Ishikawa (cell line): ENCODE data around the gene MARK3.

Experiments
- CEBPB ChIP-seq: IDR thresholded peaks from 2 replicates; pipeline ENCODE4 v1.6.1; 2012
- EGR1 ChIP-seq: IDR thresholded peaks from 2 replicates; pipeline ENCODE4 v1.6.1; 2012
- EP300 ChIP-seq: IDR thresholded peaks from 2 replicates; pipeline ENCODE4 v1.6.1; 2012; ENCODE audit warnings: borderline replicate concordance
- FOXM1 ChIP-seq: IDR thresholded peaks from 2 replicates; pipeline ENCODE4 v1.6.1; 2012; ENCODE audit warnings: low read depth, borderline replicate concordance
- NFIC ChIP-seq: IDR thresholded peaks from 2 replicates; pipeline ENCODE4 v1.6.1; 2012
- RAD21 ChIP-seq: IDR thresholded peaks from 2 replicates; pipeline ENCODE4 v1.6.1; 2012; ENCODE audit warnings: low read depth
- TAF1 ChIP-seq: IDR thresholded peaks from 2 replicates; pipeline ENCODE4 v1.6.1; 2012; ENCODE audit warnings: low read depth, mild to moderate bottlenecking
- TCF12 ChIP-seq: IDR thresholded peaks from 2 replicates; pipeline ENCODE4 v1.6.1; 2012; ENCODE audit warnings: low read depth
- TEAD4 ChIP-seq: IDR thresholded peaks from 2 replicates; pipeline ENCODE4 v1.6.1; 2012
- YY1 ChIP-seq: IDR thresholded peaks from 2 replicates; pipeline ENCODE4 v1.6.1; 2012; ENCODE audit warnings: low read depth
- ZBTB7A ChIP-seq: IDR thresholded peaks from 2 replicates; pipeline ENCODE4 v1.6.1; 2012; ENCODE audit warnings: low read depth
- TF ChIP-seq, protein P1 (sequence below): IDR thresholded peaks from 2 replicates; pipeline ENCODE4 v1.6.1; 2012
- TF ChIP-seq, protein P2 (sequence below): IDR thresholded peaks from 2 replicates; pipeline ENCODE4 v1.6.1; 2012

Gene MARK3

DNA sequence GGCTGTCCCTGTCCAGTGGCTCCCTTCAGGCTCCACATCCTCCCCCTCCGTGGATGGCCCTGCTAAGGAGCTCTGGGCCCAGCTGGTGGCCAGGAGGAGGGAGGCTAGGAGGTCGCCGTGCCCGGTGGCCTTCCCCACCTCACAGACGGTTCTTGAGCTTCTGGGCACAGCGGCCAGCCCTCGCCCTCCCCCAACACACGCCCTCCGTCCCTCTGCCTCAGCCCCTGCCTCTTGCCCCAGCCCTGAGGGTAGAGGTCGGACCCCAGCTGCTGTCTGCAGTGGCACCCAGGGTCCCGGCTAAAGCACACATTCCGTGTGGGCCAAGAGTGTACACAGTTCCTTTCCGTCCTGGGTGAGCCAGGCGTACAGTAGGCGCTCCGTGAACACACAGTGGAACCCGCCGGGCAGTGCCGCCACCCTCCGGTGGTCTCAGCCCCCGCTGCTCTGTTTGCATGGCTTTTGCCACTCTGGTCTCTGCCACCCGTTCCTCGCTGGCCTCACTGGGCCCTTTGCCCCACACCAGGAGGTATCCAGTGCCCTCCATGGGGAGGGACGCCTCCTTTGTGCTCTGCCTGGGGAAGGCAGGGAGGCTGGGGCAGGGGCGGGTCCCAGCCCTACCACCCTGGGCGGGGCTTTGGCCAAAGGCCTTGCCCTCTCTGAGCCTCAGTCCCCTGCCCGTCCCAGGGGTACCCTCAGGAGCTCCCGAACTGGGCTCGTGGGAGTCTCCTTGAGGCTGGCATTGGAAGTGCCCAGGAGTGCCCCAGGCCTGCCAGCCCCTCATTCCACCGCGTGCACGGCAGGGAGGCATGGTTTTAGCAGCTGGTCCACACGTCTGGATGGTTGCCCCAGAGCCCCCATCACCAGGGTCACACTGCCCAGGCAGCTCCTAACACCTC is 156.7 kb downstream of the MARK3 start:
- TF ChIP-seq, protein P1, sequence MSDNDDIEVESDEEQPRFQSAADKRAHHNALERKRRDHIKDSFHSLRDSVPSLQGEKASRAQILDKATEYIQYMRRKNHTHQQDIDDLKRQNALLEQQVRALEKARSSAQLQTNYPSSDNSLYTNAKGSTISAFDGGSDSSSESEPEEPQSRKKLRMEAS = peak; percentile 17; the same call in 1 of the 2 replicates
- TF ChIP-seq CEBPB = no peak

DNA sequence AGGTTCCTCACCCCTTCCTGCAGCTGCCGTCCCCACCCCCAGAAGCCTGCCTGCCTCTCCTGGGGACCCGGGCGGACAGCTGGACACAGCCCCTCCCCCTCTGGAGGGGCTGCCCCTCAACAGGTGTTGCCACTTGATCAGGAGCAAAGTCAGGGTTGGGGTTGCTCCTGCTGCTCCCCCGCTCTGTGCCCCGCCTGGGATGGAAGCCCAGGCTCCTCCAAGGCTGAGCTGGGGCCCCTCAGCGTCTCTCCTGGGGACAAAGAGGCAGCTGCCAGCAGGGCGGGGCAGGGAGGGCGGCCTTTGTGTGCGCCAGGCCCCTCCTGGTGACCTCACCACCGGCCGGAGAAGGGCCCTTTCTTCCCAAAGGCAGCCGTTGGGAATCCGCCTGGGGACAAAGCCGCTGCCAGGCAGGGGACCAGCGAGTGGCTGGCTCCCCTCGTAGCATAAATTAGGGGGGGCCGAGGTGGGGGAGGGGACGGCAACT is 157.4 kb downstream of the MARK3 start:
- TF ChIP-seq TAF1 (peak; percentile 30; the same call in 1 of the 2 replicates), FOXM1 (no peak), CEBPB (no peak), EP300 (peak; percentile 41; the same call in 1 of the 2 replicates), YY1 (no peak), TCF12 (peak; percentile 54; the same call in 1 of the 2 replicates), TEAD4 (no peak), ZBTB7A (no peak), NFIC (peak; percentile 34; the same call in 1 of the 2 replicates)
- TF ChIP-seq, protein P1 = no peak; the same call in 1 of the 2 replicates

DNA sequence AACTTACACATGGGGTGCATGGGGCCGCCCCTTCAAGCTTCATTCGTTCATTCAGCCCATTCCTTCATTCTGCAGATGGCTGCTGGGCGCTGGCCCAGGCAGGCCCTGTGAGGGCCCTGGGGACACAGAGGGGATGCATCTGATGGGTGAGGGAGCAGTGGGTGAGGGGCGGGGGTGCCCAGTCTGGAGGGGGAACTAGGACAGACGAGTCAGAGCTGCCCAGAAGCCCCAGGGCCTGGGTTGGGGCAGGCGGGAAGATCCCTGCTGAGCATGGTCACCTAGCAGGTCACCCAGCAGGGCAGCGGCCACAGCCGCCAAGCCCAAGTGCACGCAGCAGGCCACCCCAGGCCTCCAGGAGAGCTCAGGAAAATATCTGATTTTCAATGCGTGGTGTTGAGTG is 157.9 kb downstream of the MARK3 start:
- TF ChIP-seq CEBPB (no peak), TCF12 (peak; percentile 63; the same call in 1 of the 2 replicates), TAF1 (no peak), FOXM1 (peak; percentile 20; the same call in 1 of the 2 replicates), ZBTB7A (0 out of 2 replicates have a peak, but pooled peaks have one; percentile 47)

DNA sequence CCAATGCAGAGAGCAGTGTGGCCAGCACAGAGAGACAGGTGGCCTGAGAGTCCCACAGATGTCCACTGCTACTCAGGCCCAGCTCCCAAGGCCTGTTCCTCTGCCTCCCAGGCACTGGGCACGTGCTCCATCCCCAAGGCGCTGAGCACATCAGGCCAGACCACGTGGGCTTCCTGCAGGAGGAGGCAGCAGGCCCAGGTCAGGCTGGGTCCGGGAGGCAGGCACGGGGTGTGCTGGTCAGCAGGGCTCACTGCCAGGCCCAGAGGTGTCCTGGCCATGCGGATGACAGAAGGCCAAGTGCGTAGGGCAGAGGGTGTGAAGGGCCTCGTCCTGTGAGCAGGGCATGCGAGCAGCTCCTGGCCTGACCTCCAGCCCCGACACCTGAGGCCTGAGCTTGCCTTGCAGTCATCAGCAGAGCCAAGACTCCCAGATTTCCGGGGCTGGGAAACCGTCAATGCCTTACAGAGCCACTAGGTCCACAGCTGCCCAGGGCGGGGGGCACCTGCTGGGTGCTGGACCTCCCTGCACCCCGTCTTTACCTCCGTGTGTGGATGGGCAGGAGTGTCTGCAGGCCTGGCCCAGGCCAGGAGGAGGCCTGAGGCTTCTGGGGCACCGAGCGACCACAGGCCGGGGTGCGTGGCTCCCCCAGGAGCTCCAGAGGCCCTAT is 158.6 kb downstream of the MARK3 start:
- TF ChIP-seq, protein P1 = peak; percentile 55
- TF ChIP-seq TCF12 = no peak
- TF ChIP-seq, protein P2, sequence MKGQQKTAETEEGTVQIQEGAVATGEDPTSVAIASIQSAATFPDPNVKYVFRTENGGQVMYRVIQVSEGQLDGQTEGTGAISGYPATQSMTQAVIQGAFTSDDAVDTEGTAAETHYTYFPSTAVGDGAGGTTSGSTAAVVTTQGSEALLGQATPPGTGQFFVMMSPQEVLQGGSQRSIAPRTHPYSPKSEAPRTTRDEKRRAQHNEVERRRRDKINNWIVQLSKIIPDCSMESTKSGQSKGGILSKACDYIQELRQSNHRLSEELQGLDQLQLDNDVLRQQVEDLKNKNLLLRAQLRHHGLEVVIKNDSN = peak; percentile 30; the same call in 1 of the 2 replicates

DNA sequence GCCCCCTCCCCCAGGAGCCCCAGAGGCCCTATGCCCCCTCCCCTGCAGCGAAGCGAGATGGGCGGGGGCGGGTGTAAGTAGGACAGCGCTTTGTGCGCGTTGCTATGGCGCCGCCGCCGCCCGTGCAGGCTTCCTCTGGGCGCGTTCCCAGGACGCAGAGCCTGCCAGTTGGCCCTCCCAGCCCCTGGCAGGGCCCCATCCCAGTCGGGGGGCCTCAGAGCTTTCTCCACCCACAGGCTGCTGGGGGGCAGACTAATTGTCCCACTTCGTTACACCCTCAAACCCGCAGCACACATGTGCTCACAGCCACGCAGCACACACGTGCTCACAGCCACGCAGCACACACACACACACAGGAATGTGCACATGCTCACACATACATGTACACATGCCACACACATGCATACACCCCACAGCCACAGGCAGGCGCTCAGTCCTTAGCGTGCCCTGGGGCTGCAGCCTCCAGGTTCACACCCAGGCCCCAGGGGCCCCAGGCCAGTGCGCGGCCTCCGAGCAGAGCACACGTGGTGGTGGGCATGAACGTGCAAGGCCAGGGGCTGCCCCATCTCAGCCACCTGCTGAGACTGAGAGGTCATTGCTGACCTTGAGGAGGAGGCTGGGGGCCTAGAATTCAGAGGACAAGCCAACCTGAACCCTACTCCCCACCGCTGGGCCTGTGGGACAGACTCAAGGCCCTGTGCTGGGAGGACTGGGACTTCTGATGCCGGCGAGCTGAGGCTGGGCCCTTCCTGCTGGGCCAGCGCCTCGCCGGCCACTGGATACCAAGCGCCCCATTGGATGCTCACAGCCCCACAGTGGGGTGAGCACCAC is 159.4 kb downstream of the MARK3 start:
- no peak for TF ChIP-seq NFIC
- no peak for TF ChIP-seq EGR1
- TF ChIP-seq, protein P1 = no peak
- no peak for TF ChIP-seq RAD21

DNA sequence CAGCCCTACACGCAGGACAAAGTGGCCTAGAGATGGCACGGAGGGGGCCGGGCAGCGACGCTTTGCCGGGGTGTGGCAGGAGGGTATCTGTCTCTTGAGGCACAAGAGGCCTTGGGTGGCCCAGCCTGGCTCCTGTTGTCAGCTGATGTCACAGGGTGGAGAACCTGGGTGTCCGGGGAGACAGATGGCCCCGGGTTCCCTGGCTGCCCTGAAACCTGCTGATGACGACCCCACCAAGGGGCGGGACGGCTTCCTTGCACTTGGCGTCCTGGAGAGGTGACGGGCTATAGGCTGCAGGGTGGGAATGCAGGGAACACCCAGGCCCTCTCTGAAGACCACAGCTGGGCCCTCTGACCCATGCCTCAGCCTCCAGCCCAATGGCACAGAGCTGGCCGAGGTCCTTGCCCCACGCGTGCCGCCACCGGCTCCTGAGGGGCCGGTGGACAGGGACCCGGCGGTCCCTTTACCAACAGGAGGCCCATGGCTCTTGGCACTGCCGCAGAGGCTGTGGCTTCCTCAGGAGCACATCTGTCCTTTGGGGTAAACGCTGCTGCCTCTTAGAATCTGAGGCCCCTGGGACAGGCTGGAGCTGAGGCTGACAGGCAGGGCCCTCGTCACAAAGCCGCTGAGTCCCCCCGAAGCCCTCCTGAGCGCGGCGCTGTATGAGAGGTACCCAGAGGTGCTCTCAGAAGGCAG is 160.2 kb downstream of the MARK3 start:
- TF ChIP-seq TEAD4 (no peak), YY1 (no peak), RAD21 (no peak), TCF12 (no peak)

DNA sequence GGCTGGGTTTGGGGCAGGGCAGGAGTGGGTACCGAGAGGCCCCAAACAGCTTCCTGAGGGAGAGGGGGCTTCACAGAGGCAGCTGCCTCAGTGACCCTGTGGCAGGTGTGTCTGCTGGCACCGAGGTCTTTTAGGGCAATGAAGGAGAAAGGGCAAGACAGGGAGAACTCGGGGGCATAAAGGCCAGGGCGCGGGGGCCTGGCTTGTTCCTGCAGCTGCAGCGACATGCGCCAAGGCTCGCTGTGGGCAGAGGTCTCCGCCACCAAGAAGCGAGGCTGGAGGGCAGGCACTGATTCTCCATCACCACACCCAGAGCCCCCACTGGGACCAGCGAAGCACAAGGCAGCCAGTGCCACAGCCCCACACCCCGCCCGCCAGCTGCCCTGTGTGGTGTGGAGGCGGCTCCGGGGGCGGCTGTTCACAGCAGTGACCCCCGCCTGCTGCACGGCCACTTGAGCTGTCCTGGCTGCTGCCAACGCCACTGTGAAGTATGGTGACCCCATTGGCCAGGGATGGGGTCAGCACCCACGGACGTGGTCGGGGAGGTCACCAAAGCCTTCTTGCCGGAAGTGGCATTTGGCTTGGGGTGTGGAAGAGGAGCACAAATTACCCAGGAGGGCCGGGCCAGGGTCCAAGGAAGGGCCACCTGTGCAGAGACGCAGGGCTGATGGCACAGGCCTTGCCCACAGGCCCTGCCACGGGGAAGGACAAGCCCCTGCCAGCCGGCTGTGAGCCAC is 160.9 kb downstream of the MARK3 start:
- TF ChIP-seq, protein P2 = no peak
- peak; percentile 66 for TF ChIP-seq EGR1
